Gastroesophageal sphincter (tissue), 4 donors: ENCODE data around the gene SRBD1. TPM values are rescaled to one million over a fixed set of nuclear protein-coding genes. Genes with fewer than 3 reads are reported as not detected.

Experiments used
- ATAC-seq: fragments of 150-250 bp; one replicate; pipeline ENCODE4 v1.9.1; 2016; ENCODE audit warnings: mild to moderate bottlenecking, moderate library complexity
- H3K27ac ChIP-seq, 4 donors: fragments of 200-600 bp; sonication (generic) in 3 of 4; 1 replicate in 3 of 4; 2 replicates in 1 of 4; pipeline ENCODE4 v1.5.1; 2016 to 2019
- H3K27me3 ChIP-seq: fragments of 200-600 bp; sonication (generic); one replicate; pipeline ENCODE4 v1.5.1; 2019
- H3K36me3 ChIP-seq, 2 donors: fragments of 200-600 bp; sonication (generic); one replicate each; pipeline ENCODE4 v1.5.1; 2019; ENCODE audit warnings: control low read depth in 1 of 2
- H3K4me1 ChIP-seq, 3 donors: fragments of 200-600 bp; sonication (generic); 1 replicate in 2 of 3; 2 replicates in 1 of 3; pipeline ENCODE4 v1.5.1; 2016 to 2019; ENCODE audit warnings: control low read depth in 2 of 3
- H3K4me3 ChIP-seq, 2 donors: fragments of 200-600 bp; sonication (generic); one replicate each; pipeline ENCODE4 v1.5.1; 2019; ENCODE audit warnings: mild to moderate bottlenecking in 1 of 2, moderate library complexity in 1 of 2
- H3K9me3 ChIP-seq, 3 donors: fragments of 200-600 bp; sonication (generic); one replicate each; pipeline ENCODE4 v1.5.1; 2017 to 2019; ENCODE audit warnings: control low read depth in 2 of 3
- CTCF ChIP-seq, 4 experiments: fragments of 200-600 bp in 2 of 4; fragments of 450-650 bp in 2 of 4; sonication (generic) in 1 of 4; IDR thresholded peaks; one replicate each; pipeline ENCODE4 v1.5.1; 2017 to 2019; ENCODE audit warnings: antibody characterized with exemption in 4 of 4, mild to moderate bottlenecking in 2 of 4, moderate library complexity in 2 of 4
- EP300 ChIP-seq: sonication (generic); formaldehyde crosslinking; IDR thresholded peaks from one replicate; pipeline ENCODE4 v1.6.1; 2017; ENCODE audit warnings: antibody characterized with exemption, mild to moderate bottlenecking
- POLR2A ChIP-seq, 2 donors: fragments of 450-650 bp; IDR thresholded peaks; one replicate each; pipeline ENCODE4 v1.6.1; 2017; ENCODE audit warnings: antibody characterized with exemption in 2 of 2, mild to moderate bottlenecking in 2 of 2, moderate library complexity in 1 of 2
- POLR2AphosphoS5 ChIP-seq: sonication (generic); formaldehyde crosslinking; IDR thresholded peaks from one replicate; pipeline ENCODE4 v1.6.1; 2017; ENCODE audit warnings: antibody characterized with exemption
- WGBS, 2 donors: methylation state at CpG; one replicate each; pipeline ENCODE4 v1.1.5; 2018; ENCODE audit warnings: low coverage in 1 of 2; 5-methylcytosine and 5-hydroxymethylcytosine counted together
- total RNA-seq, 4 donors: library from RNA; depleted of rRNA; stranded (reverse); fragments of >200 nt; gene quantifications; one replicate each; pipeline ENCODE4 v1.1.0, GENCODE V29; 2016

Gene SRBD1
- total RNA-seq, 4 donors from 2014 or later = 7.7 to 16.7 (median 12.5) TPM

DNA sequence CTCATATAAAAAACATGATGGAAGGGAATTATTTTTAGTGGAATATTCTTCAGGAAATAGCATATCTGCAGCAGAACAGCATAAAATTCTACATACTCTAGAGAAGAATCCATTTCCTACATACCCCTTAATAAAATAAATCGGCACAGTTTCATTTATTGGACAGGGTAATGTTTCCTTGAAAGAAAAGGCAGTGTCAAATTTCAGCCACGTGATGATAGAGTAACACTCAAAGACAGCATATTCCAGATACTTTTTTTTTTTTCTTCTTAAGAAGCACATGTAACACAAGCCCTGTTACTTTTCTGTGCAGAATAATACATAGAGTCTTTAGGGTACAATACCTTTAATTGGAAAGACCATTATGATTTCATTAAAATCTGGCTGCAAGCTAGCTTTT is 204.4 kb downstream of the SRBD1 start:
- Histone ChIP-seq H3K36me3 (peaks cover 0 to 15% of the 10 kb centered on the region in 2 donors), H3K27me3 (no peaks in the 10 kb centered on the region), H3K4me3 (no peak overlapping the region), H3K9me3 (no peaks in the 10 kb centered on the region), H3K27ac (no peak overlapping the region), H3K4me1 (no peaks in the 10 kb centered on the region)
- 35 to 66% methylated on average over 2 of the region's 2 CpGs for WGBS, 2 donors
- ATAC-seq = no peak
- TF ChIP-seq CTCF (IDR thresholded peaks at IDR 0.05) (no peak), EP300 (no peak), POLR2AphosphoS5 (no peak), POLR2A (IDR thresholded peaks at IDR 0.05) (no peak)

DNA sequence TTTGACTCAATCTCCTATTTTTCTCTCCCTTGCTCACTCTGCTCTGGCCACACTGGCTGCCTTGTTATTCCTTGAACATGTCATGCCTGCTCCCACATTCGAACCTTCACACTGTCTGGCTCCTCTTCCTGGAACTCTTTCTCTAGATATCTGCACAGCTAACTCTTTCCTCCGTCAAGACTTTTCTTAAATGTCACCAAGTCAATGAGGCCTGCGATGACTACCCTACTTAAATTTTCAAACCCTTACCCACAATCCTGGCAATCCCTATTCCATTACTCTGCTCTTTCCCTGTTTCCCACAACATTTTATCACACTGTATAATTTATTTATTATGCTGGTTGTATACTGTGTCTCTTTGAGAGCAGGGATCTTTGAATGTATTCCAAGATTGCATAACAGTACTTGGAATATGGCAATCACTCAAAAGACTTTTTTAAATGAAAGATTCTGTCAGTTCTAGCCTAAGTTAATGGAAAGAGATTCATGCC is 206.2 kb downstream of the SRBD1 start:
- no peak for TF ChIP-seq POLR2A (IDR thresholded peaks at IDR 0.05)
- TF ChIP-seq EP300 = no peak
- TF ChIP-seq POLR2AphosphoS5 = no peak
- TF ChIP-seq CTCF (IDR thresholded peaks at IDR 0.05) = no peak
- Histone ChIP-seq H3K4me1 (no peaks in the 10 kb centered on the region), H3K36me3 (peaks cover 0 to 9% of the 10 kb centered on the region in 2 donors), H3K9me3 (no peaks in the 10 kb centered on the region), H3K27ac (no peak overlapping the region), H3K27me3 (no peaks in the 10 kb centered on the region), H3K4me3 (no peak overlapping the region)
- 81% methylated on average over 3 of the region's 3 CpGs for WGBS, 2 donors
- ATAC-seq = no peak

DNA sequence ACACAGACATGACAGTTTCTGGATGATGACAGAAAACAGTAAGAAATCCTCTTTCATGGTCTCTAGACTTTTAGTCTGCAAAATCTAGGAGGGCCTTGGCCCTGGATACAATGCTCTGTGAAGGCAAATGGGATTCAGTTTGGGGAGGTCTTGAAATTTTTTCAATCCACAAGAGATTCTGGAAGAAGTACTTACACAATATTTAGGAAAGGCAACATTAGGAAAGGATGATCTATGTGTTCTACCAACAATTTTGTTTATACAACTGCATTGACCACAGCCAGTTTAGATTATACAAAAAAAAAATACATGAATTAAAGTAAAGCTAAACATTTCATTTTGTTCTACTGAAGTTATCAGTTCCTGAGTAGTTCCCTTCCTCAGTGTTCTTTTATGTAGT is 208.0 kb downstream of the SRBD1 start:
- no peak overlapping the region for H3K4me3 ChIP-seq
- H3K4me1 ChIP-seq = no peaks in the 10 kb centered on the region
- no peak for ATAC-seq
- no peaks in the 10 kb centered on the region for H3K27me3 ChIP-seq
- no peak overlapping the region for H3K27ac ChIP-seq
- H3K36me3 ChIP-seq = peaks cover 0 to 9% of the 10 kb centered on the region in 2 donors
- TF ChIP-seq POLR2A (IDR thresholded peaks at IDR 0.05) (no peak), CTCF (IDR thresholded peaks at IDR 0.05) (no peak), EP300 (no peak), POLR2AphosphoS5 (no peak)
- H3K9me3 ChIP-seq = no peaks in the 10 kb centered on the region

- 79 to 85% methylated on average over 5 of the region's 5 CpGs for WGBS, 2 donors
- H3K27me3 ChIP-seq = no peaks in the 10 kb centered on the region
- no peaks in the 10 kb centered on the region for H3K4me1 ChIP-seq
- ATAC-seq = no peak
- H3K36me3 ChIP-seq = peaks cover 0 to 9% of the 10 kb centered on the region in 2 donors
- TF ChIP-seq POLR2AphosphoS5 (no peak), POLR2A (IDR thresholded peaks at IDR 0.05) (no peak), EP300 (no peak), CTCF (IDR thresholded peaks at IDR 0.05) (no peak)
- no peak overlapping the region for H3K4me3 ChIP-seq
- no peaks in the 10 kb centered on the region for H3K9me3 ChIP-seq
- H3K27ac ChIP-seq = no peak overlapping the region
Measured at GRCh38 chr2:45401431-45401922, 209.6 kb downstream of the SRBD1 start.

- WGBS, 2 donors = 94 to 97% methylated on average over 3 of the region's 3 CpGs
- Histone ChIP-seq H3K27ac (no peak overlapping the region), H3K4me3 (no peak overlapping the region), H3K27me3 (no peaks in the 10 kb centered on the region), H3K9me3 (no peaks in the 10 kb centered on the region), H3K4me1 (no peaks in the 10 kb centered on the region), H3K36me3 (peaks cover 0 to 9% of the 10 kb centered on the region in 2 donors)
- no peak for TF ChIP-seq POLR2A (IDR thresholded peaks at IDR 0.05)
- TF ChIP-seq EP300 = no peak
- no peak for ATAC-seq
Measured at GRCh38 chr2:45399040-45399784, 211.9 kb downstream of the SRBD1 start.
